Activated naive CD8-positive, alpha-beta T cell treated with anti-CD3 and anti-CD28 coated beads for 36 hours (primary cell): ENCODE measurements around the gene IFIT3. TPM values are rescaled to one million over a fixed set of nuclear protein-coding genes. Genes with fewer than 3 reads are reported as not detected.

ENCODE experiments used
- DNase-seq: peaks from one replicate; pipeline ENCODE4 v3.0.0; 2021
- H3K27ac Mint-ChIP-seq: one replicate; pipeline ENCODE4 v1.8.0; 2022; ENCODE audit warnings: mild to moderate bottlenecking, moderate library complexity, mixed read lengths
- H3K27me3 Mint-ChIP-seq: one replicate; pipeline ENCODE4 v1.8.0; 2022; ENCODE audit warnings: mild to moderate bottlenecking, mixed read lengths
- H3K36me3 Mint-ChIP-seq: one replicate; pipeline ENCODE4 v1.8.0; 2021; ENCODE audit warnings: mild to moderate bottlenecking, mixed read lengths
- H3K4me1 Mint-ChIP-seq: one replicate; pipeline ENCODE4 v1.8.0; 2021; ENCODE audit warnings: mixed read lengths
- H3K4me3 Mint-ChIP-seq: one replicate; pipeline ENCODE4 v1.8.0; 2022; ENCODE audit warnings: mild to moderate bottlenecking, moderate library complexity, mixed read lengths
- H3K9me3 Mint-ChIP-seq: one replicate; pipeline ENCODE4 v1.8.0; 2022; ENCODE audit warnings: mixed read lengths
- total RNA-seq, 2 experiments: library from RNA; stranded (reverse); gene quantifications; one replicate each; pipeline ENCODE4 v1.2.3, GENCODE V29; 2021

Gene IFIT3
- total RNA-seq, 2 experiments from 2014 or later = 28.6 to 28.7 TPM

GRCh38 chr10:89373916-89374711 is 46.3 kb downstream of the IFIT3 start:
- no peak overlapping the region for H3K27ac Mint-ChIP-seq
- peaks cover 3% of the 10 kb centered on the region for H3K4me1 Mint-ChIP-seq
- H3K9me3 Mint-ChIP-seq = no peaks in the 10 kb centered on the region
- peaks cover 12% of the 10 kb centered on the region for H3K27me3 Mint-ChIP-seq
- no peak overlapping the region for H3K4me3 Mint-ChIP-seq
- no peak for DNase-seq
- H3K36me3 Mint-ChIP-seq = no peaks in the 10 kb centered on the region

GRCh38 chr10:89374713-89375141 is 46.9 kb downstream of the IFIT3 start:
- no peak overlapping the region for H3K27ac Mint-ChIP-seq
- no peak for DNase-seq

GRCh38 chr10:89377705-89378637 is 50.2 kb downstream of the IFIT3 start, which contains the start of gene IFIT1B:
Gene IFIT1B (plus strand): TSS chr10:89378056. CDS start chr10:89378136, 80 bp downstream.
- H3K27ac Mint-ChIP-seq = no peak within 1 kb of the TSS

More at GRCh38 chr10:89374713-89375141, 46.9 kb downstream of the IFIT3 start:
- H3K9me3 Mint-ChIP-seq = no peaks in the 10 kb centered on the region
- no peaks in the 10 kb centered on the region for H3K36me3 Mint-ChIP-seq
- peaks cover 3% of the 10 kb centered on the region for H3K4me1 Mint-ChIP-seq
- peaks cover 12% of the 10 kb centered on the region for H3K27me3 Mint-ChIP-seq
- H3K4me3 Mint-ChIP-seq = no peak overlapping the region

GRCh38 chr10:89379103-89379502 is 51.3 kb downstream of the IFIT3 start:
- Mint-ChIP-seq H3K4me1 (peaks cover 7% of the 10 kb centered on the region), H3K4me3 (no peak overlapping the region), H3K27me3 (no peaks in the 10 kb centered on the region), H3K27ac (no peak overlapping the region), H3K36me3 (no peaks in the 10 kb centered on the region), H3K9me3 (no peaks in the 10 kb centered on the region)
- no peak for DNase-seq

More at GRCh38 chr10:89377705-89378637, 50.2 kb downstream of the IFIT3 start, which contains the start of gene IFIT1B:
- H3K36me3 Mint-ChIP-seq = no peaks in the 10 kb centered on the region
- no peaks in the 10 kb centered on the region for H3K9me3 Mint-ChIP-seq
- H3K27me3 Mint-ChIP-seq = peaks cover under 1% of the 10 kb centered on the region
- H3K4me3 Mint-ChIP-seq = no peak within 1 kb of the TSS
- no peak for DNase-seq
- H3K4me1 Mint-ChIP-seq = peaks cover 7% of the 10 kb centered on the region

- DNase-seq = no peak
- no peaks in the 10 kb centered on the region for H3K9me3 Mint-ChIP-seq
- H3K36me3 Mint-ChIP-seq = no peaks in the 10 kb centered on the region
- no peak overlapping the region for H3K4me3 Mint-ChIP-seq
- H3K4me1 Mint-ChIP-seq = peaks cover 5% of the 10 kb centered on the region
- no peaks in the 10 kb centered on the region for H3K27me3 Mint-ChIP-seq
- no peak overlapping the region for H3K27ac Mint-ChIP-seq
Measured at GRCh38 chr10:89382757-89383156, 55.0 kb downstream of the IFIT3 start.

GRCh38 chr10:89384474-89385340 is 56.9 kb downstream of the IFIT3 start:
- H3K27ac Mint-ChIP-seq = no peak overlapping the region
- H3K9me3 Mint-ChIP-seq = no peaks in the 10 kb centered on the region
- DNase-seq = no peak
- no peak overlapping the region for H3K4me3 Mint-ChIP-seq
- H3K27me3 Mint-ChIP-seq = no peaks in the 10 kb centered on the region
- no peaks in the 10 kb centered on the region for H3K36me3 Mint-ChIP-seq
- peaks cover 5% of the 10 kb centered on the region for H3K4me1 Mint-ChIP-seq

GRCh38 chr10:89388806-89389205 is 61.0 kb downstream of the IFIT3 start:
- no peaks in the 10 kb centered on the region for H3K27me3 Mint-ChIP-seq
- no peak overlapping the region for H3K4me3 Mint-ChIP-seq
- H3K9me3 Mint-ChIP-seq = no peaks in the 10 kb centered on the region
- H3K4me1 Mint-ChIP-seq = peaks cover 20% of the 10 kb centered on the region
- H3K36me3 Mint-ChIP-seq = no peaks in the 10 kb centered on the region
- no peak overlapping the region for H3K27ac Mint-ChIP-seq
- DNase-seq = no peak

- H3K4me3 Mint-ChIP-seq = no peak overlapping the region
- no peak overlapping the region for H3K27ac Mint-ChIP-seq
- H3K4me1 Mint-ChIP-seq = peaks cover 21% of the 10 kb centered on the region
- H3K9me3 Mint-ChIP-seq = no peaks in the 10 kb centered on the region
- DNase-seq = no peak
- H3K27me3 Mint-ChIP-seq = no peaks in the 10 kb centered on the region
- no peaks in the 10 kb centered on the region for H3K36me3 Mint-ChIP-seq
Measured at GRCh38 chr10:89389254-89389653, 61.5 kb downstream of the IFIT3 start.

Other genes with a start within 250 kb of the IFIT3 start
- gene CH25H, start 120.7 kb upstream of the IFIT3 start, total RNA-seq = under 1 TPM; 0.16 to 0.21 TPM
- gene LIPA, start 76.2 kb upstream of the IFIT3 start, total RNA-seq = 10 to 100 TPM; 20.7 to 22.5 TPM
- 10 to 100 TPM; 37.0 to 37.3 TPM for gene IFIT2, start 26.0 kb upstream of the IFIT3 start, total RNA-seq
- not detected for gene IFIT1B, start 50.1 kb downstream of the IFIT3 start, total RNA-seq
- gene IFIT1, start 64.6 kb downstream of the IFIT3 start, total RNA-seq = 1 to 10 TPM; 7.2 to 9.1 TPM
- 10 to 100 TPM; 15.0 to 16.5 TPM for gene IFIT5, start 86.6 kb downstream of the IFIT3 start, total RNA-seq
- not detected for gene SLC16A12, start 207.6 kb downstream of the IFIT3 start, total RNA-seq